ENCODE results near the gene GLE1.
"Not testable (repeated sequence)": the region's sequence is repeated elsewhere in the genome, so short reads cannot be mapped to it uniquely, and the experiment has no call there.

Gene GLE1

DNA sequence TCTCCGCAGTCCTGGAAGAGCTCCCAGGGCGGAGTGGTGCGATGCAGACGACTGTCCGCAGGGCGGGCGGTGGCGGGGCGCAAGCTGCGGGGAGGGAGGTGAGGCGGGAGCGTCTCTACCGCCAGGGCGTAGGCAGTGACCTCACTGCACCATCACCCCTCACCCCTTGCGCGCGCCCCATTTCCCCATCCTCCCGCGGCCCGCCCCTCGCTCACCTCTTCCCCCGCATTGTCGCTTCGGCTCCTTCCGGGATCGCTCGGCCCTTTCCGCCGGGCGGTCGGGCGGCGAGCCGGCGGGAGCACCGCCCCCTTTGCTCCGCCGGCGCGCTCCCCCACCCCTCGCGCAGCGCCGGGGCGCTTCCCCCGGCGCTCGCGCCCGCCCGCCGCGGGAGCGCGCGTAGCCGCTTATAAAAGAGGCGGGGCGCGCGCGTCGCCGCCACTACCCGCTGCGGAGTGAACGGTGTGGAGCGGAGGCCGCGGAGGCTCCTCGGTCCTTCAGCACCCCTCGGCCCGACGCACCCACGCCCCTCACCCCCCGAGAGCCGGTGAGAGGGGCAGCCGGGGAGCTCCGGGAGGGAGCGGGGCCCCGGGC, 47.7 kb downstream of the GLE1 start, which contains the start of gene SPTAN1:
SPTAN1 (plus strand) TSS at position 435 of the 591 bp plus-strand sequence. CDS start 14,154 bp downstream, outside the sequence.
- peak; percentile 82 to 88 for DNase-seq (ENCODE audit: low read depth in 2 of 2)

DNA sequence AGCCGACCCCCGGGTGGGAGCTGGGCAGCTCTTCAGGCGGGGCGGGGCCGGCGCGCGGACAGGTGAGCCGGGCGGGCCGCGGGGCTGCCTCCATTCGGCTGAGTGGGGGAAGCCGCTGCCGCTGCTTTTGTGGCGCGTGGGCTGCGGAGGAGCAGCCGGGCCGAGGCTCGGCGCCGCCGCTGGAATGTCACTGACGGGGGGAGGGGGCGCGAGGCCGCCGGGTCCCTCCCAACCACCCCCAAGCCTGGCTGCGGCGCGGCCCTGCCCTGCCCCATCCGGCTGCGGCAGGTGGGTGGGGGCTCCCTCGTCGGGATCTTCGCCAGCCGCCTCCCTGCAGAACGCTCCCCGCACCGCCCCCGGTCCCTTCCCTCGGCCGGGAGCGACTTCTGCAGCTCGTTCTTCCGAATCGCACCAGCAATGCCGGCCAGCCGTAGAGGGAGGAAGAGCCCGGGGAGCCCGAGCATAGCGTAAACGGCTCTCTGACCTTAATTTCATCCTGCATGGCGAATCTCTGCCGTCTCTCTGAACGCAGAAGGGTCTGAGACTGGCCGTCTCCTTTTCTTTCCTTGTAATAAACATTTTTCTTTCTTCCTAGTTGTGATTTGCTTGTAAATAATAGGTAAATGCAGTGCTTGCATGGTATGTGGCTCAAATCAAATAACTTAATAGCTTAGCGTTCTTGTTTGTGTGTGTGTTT, 48.4 kb downstream of the GLE1 start:
- DNase-seq (ENCODE audit: low read depth in 2 of 2) = peak; percentile 5 to 24

DNA sequence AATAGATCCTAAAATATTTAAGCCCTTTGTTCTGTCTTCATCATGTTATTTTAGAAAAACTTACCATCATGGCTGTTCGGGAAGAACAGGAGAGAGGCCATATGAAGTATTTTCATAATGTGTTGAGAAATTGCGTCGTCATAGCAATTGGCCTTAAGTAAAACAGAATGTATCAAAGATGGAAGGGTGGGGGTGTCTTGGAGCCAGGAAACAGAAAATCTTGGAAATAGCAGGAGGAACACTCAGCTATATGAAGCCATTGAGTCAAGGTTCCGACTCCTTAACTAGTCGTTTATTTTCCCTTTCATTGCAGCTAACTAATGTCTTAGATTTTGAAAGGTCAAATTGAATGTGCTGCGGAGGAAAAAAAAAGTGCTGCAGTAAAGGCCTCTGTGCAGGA, 49.2 kb downstream of the GLE1 start:
- DNase-seq (ENCODE audit: low read depth in 2 of 2) = no peak

DNA sequence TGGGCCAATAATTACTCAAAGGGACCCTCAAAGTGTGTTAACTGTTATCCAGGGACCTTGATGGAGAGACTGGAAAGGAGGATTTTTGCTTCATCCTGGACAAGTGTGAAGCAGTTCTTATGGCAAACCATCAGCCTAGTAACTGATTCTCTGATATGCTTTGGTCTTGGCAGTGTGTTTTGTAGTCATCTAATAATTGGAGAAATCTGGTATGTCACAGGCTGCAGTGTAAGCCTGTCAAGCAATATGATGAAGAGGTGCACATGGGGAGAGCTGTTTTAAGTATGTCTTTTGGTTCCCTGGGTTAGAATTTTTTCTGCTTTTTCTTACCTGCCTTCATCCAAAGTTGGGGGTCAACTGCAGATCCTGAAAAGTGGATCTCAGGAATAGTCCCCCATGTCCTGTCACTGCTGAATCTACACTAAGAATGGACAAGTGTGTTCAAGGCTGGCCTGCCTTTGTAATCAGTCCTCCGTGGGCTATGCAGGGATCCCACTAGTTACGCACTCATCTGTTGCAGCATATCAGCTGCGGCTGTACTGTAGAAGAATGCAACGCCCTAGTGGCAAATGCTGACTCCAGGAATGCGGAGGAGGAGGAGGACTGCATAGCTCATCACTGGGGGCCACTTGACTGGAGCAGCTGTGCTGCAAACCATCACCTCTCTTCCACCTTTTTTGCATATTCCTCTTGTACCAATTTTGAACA, 49.8 kb downstream of the GLE1 start:
- DNase-seq (ENCODE audit: low read depth in 2 of 2) = no peak

DNA sequence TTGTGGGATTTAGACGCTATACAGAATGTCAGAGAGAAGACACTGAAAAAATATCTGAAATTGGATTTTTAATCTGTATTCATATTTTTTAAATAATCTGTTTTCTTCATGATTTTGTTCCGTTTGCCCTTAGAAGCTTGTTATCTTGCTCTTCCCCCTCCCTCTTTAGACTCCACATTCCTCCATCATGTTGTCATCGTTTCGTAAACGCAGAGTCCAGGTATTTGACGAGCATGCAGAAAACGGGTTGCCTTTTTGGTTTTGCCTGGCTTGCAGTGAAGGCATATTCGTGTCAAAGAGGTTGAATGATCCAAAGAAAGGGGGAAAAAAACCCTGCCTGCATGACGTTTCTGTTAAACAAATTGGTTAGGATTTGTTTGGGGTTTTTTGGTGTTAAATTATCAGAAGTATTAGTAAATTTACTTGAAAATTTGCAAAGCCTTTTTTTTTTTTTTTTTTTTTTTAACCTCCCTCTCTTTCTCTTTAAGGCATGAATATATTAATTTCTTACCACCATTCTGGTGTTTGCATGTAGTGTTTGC, 50.7 kb downstream of the GLE1 start:
- DNase-seq (ENCODE audit: low read depth in 2 of 2) = no peak

DNA sequence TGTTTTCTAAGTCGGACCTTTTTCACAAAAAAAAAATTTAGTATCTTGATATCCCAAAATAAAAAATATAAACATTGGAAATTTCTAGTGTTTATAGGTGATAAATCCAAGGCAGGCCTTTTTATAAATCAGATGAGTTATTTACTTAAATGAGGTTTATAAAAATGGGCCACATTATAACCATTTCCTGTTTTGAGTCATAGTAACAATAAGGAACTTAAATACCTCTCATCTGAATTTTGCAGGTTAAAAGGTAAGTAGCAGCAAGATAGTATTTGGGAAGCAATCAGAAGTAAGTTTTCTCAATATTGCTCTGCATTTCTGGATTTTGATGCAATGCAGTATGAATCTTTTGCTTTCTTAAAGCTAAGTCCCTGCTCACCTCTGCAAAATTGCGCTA, 51.8 kb downstream of the GLE1 start:
- DNase-seq (ENCODE audit: low read depth in 2 of 2) = no peak

DNA sequence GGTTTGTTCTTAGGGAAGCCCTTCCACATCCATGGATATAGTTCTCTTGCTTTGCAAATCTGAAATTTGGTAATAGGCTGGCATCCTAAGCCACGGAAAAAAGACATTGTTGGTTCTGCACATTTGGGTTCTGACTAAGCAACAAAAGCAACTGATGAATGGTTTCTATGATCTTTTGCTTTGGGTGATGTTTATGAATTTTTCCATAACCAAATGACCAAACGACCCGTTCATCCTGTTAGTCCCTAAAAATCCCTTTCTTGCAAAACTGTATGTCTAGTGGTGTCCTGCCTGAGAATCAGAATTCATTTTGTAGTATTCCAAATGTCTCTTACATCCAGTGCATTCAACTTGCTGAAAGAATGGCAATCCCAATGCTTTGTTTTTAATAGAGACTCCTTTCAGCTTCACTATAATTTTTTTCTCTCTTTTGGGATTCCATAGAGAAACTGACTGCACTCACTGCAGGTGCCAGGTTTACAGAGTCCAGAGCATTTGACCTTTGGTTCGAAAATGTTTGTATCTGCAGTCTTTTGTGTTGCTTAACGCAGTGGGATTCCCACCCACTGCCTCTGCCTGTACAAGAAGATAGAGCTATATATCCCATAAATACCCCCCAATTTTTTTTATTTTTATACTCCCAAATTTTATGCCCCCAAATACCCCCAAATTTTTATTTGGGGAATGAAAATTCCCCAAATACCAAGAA, 52.6 kb downstream of the GLE1 start:
- no peak for DNase-seq (ENCODE audit: low read depth in 2 of 2)

DNA sequence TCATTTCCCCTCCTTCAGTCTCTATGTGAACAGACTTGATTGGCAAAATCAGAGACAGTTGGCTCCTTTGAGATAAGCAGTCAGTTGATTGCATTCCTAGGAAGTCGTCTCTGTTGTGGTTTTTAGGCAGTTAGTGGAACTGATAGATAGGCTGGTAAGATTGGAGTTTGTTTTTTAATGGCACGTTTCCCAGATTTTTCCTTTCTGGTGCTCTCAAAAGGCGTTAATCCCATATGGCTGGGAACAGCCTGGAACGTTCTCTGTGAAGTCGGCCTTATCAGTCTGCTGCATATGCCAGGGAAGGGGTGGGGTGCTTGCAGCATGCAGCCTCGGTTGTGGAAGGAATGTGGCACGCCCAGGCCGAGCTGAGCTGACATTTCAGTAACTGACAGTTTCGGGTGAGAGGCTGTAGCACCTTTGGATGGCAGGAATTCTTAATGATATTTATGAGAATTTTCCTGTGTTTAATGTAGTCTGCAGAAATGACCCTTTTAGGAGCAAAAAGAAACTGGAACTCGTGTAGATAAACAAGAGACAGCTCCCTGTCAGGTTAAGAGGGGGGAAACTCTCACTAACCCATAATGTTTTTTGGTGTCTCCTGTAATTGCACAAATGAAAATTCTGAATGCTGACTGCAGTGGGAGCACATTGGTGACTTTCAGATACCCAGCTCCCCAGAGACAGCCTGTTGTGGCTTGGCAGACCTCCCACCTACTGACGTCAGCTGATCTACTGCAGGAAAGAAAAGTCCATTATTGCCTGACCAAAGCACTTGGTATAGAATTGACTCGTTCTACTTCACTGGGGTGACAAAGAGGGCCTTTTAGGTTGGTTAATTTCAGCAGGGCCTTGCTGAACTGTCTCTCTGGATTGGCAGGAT, 54.2 kb downstream of the GLE1 start:
- peak in 1 of 2 donors; percentile 2 for DNase-seq (ENCODE audit: low read depth in 2 of 2)

DNA sequence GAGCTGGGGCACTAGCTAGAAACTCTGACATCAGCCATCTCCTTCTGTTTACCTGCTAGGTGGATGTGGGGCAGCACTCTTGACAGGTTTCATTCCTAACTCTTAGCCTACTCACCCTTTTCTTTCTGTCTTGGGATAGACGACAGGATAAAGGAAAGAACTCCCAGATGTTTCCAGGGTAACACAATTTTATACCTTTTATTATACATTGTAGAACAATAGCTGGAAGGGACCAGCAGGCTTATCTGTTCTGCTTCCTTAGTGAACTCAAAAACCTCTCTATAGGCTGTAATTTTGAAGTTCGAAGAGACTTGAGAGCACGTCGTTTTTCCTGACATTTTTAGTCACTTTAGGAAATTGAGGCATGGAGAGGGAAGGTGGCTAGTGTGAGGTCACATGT, 61.1 kb downstream of the GLE1 start:
- DNase-seq (ENCODE audit: low read depth in 2 of 2) = no peak

DNA sequence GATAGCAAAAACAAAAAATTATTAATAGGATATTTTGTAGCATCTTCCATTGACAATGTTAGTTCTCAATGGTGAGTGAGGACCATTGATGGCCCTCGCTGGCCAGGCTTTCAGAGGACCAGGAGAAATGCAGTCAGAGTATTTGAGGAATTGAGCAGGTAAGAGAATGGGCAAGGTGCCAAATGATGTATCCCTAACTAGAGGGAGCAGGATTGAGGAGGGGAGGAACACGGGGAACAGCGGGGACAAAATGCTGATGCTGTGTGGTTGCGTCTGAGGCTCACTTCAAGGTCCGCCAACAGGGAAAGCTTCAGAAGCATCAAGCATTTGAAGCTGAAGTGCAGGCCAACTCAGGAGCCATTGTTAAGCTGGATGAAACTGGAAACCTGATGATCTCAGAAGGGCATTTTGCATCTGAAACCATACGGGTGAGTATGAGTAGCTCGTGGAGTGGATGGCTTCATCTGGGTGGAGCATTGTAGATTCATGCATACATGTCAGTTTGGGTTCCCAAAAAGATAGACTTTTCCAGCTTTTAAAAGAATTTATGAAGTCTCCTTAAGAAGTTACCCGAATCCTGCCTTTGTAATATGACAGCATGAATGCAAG, 64.1 kb downstream of the GLE1 start:
- DNase-seq (ENCODE audit: low read depth in 2 of 2) = no peak

DNA sequence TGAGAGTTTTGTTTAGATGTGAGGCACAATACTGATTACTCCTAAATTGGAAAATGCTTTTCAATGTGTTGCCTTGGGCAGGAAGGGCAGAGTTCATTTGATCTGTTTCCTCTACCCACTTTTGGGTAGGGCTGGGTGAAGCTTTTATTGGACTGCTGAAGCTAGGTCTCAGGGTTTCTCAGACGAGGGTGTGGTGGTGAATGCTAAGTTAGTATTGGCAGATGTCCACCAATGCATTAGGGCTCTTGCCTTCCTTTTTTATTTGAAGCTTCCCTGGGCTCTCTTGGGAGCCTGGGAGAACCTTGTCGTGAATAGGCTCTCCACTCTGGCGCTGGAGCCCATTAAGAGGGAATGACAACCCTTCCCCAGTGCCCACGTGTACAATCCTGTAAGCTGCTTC, 71.0 kb downstream of the GLE1 start:
- no peak for DNase-seq (ENCODE audit: low read depth in 2 of 2)

DNA sequence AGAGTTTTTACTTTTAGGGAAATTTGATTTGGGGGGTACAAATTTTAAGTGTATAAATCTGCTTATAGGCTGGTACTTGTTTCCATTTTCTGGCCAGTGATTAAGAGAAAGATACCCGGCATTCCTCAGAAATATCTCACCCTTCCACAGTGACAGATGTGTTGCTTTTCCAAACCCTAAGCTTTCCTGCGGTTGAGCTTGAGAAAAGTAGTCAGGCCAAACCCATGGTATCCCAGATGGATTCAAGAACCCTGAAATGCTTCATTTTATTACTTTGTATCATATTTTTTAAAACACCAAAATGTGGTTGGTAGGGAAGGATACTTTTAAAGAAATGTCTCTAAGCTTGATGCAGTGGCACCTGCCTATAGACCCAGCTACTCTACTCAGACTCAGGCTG, 71.4 kb downstream of the GLE1 start:
- DNase-seq (ENCODE audit: low read depth in 2 of 2) = no peak

DNA sequence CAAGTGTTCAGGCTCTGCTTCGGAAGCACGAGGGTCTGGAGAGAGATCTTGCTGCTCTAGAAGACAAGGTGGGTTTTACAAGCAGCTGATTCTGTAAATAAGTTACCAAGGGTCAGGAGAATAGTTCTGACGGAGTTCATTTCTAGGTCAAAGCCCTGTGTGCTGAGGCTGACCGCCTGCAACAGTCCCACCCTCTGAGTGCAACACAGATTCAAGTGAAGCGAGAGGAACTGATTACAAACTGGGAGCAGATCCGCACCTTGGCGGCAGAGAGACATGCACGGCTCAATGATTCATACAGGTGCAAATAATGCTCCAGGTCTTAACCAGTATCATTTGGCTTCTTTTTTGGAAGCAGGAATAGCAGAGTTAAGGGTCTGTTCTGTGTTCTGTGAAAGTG, 72.7 kb downstream of the GLE1 start:
- DNase-seq (ENCODE audit: low read depth in 2 of 2) = no peak

DNA sequence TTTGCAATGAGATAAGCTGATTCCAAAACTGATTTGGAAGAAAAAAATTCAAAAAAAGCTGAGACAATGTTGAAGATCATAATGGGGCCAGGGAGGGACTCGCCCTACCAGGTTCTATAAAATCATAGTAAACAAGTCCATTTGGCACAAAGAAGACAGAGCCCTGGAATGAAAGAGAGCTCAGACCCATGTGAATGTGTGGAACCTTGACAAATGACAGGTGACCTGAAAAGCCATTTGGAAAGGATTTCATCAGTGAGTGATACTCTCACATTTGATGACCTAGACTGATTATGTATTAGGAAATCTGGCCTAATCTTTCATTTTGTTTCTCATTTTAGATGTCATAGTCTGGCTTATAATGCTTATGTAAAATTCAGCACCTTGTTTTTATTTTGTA, 74.7 kb downstream of the GLE1 start:
- DNase-seq (ENCODE audit: low read depth in 2 of 2) = no peak

DNA sequence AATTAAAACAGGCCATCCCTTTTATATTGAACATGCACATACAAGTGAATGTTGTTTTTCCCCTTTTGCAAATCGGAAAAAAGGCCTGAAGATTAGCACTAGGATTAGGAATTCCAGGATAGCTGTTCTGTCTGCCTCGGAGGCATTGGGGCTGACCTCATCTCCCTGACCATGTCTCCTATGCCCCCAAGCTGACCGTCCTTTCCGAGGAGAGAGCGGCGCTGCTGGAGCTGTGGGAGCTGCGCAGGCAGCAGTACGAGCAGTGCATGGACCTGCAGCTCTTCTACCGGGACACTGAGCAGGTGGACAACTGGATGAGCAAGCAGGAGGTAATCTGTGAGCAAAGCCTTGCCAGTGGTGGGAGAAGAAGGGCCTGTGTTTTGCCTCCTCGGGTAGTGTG, 76.2 kb downstream of the GLE1 start:
- DNase-seq (ENCODE audit: low read depth in 2 of 2) = no peak

DNA sequence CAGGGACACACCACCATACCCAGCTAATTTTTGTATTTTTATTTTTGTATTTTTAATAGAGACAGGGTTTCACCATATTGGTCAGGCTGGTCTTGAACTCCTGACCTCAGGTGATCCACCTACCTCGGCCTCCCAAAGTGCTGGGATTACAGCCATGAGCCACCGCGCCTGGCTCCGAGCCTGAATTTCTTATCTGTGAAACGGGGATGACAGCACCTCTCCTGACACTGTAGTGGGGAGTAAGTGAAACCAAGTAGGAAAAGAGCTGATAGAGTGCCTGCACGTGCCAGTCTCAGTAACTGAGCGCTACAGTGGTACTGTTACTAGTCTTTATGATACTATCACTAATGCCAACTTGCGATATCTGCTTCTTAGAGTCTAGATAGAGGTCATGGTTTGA, 80.6 kb downstream of the GLE1 start:
- not testable (repeated sequence) for DNase-seq (ENCODE audit: low read depth in 2 of 2)

DNA sequence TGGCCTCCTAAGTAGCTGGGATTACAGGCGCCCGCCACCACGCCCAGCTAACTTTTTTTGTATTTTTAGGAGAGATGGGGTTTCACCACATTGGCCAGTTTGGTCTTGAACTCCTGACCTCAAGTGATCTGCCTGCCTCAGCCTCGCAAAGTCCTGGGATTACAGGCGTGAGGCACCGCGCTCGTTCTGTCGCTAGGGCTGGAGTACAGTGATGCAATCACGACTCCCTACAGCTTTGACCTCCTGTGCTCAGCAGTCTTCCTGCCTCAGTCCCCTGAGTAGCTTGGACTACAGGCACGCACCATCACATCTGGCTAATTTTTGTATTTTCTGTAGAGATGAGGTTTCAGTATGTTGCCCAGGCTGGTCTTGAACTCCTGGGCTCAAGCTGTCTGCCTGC, 82.4 kb downstream of the GLE1 start:
- not testable (repeated sequence) for DNase-seq (ENCODE audit: low read depth in 2 of 2)

DNA sequence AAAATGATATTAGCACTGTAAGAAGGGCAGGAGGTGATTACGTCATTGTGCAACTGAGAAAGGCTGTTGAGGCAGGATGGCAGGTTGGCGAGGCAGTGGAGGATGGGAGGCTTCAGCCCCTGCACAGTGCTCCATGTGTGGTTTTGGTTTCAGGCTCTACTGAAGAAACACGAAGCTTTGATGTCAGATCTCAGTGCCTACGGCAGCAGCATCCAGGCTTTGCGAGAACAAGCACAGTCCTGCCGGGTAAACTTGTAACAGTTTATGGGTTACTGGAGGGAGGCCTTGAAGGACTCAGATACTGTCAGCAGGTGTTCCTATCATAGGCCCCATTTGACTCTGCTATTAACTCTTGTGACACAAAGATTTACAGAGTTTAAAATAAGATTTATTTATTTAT, 82.9 kb downstream of the GLE1 start:
- DNase-seq (ENCODE audit: low read depth in 2 of 2) = no peak

DNA sequence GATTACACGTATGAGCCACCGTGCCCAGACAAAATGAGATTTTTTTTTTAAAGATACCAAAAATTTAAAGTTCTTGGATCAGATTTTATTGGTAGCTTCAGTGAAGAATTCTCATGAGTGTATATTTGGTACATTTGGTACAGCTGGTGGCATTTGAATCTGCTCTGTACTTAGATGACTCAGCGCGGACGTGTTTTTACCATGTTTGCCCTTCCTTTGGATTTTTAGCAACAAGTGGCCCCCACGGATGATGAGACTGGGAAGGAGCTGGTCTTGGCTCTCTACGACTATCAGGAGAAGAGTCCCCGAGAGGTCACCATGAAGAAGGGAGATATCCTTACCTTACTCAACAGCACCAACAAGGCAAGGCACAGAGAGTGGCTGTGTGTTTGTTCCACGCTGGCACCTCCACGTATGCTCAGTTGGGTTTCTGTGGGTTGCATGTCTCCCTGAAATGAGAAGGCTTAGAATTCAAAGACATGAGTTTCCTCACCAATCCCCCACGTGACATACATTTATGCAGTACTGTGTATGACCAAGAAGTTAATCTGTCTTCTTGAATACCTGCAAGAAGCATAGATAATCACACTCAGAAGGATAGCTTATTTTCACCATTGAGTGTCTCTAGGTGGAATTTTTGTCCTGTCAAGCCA, 84.2 kb downstream of the GLE1 start:
- DNase-seq (ENCODE audit: low read depth in 2 of 2) = no peak

Data from stimulated activated CD8-positive, alpha-beta memory T cell treated with anti-CD3 and anti-CD28 coated beads, Interleukin-2, amount 100 ng/mL, for 1 hour (primary cell).